ENCODE measurements around the gene WFIKKN2. TPM values are rescaled to one million over a fixed set of nuclear protein-coding genes. Genes with fewer than 3 reads are reported as not detected.

Gene WFIKKN2
- total RNA-seq, 1 donor from 2014 or later: not detected

DNA sequence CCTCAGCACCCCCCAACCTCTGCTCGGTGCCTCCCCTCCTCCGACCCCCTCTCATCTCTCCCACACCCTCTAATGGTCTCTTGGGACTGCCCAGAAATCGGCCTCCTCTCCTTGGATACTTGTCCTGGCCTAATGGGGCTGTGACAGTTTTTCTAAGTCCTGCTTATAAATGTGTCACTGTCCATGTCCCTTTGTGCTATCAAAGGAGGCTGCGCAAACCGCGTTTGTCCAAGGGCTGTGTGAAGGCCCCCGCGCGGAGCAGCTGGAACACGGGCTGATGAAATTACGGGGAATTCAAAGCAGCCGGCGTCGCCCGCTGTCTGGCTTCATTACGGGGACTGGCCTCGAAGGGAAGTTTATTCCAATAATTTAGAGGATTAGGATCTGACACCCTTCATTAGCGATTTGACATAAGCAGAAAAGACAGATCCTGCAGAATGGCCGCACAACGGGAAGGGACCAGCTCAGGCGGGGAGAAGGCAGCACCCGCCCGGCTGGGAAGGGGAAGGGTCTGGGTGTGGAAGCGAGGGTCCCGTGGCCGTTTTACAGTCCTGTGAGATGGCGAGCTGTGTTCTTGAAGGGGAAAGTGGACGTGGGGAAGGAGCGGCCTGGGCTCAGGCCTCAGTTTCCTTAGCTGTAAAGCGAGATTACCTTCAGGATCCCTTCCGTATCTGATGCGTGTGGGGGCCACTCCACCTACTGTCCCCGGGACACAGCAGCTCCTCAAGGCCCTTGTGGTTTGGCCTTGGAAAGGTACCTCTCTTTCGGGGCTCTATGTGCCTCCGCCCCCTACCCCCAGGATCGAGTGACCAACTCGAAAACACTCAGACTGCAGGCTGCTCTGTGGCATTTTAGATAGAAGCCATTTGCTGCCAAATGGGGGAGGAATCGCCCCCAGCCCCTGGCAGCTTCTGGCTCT lies 1.6 kb upstream of the WFIKKN2 start:
- H3K27me3 ChIP-seq (ENCODE audit: control insufficient read depth, insufficient read depth, low read length): peaks cover 25% of the 10 kb centered on the region
- TF ChIP-seq CTCF (IDR thresholded peaks at IDR 0.05; ENCODE audit: insufficient read depth, low read length, poor library complexity, severe bottlenecking): no peak
- no peaks in the 10 kb centered on the region for H3K36me3 ChIP-seq (ENCODE audit: control insufficient read depth, insufficient read depth, low read length)
- no peak for DNase-seq (ENCODE audit: low read depth)
- H3K4me3 ChIP-seq (ENCODE audit: low read depth, low read length): no peak overlapping the region

DNA sequence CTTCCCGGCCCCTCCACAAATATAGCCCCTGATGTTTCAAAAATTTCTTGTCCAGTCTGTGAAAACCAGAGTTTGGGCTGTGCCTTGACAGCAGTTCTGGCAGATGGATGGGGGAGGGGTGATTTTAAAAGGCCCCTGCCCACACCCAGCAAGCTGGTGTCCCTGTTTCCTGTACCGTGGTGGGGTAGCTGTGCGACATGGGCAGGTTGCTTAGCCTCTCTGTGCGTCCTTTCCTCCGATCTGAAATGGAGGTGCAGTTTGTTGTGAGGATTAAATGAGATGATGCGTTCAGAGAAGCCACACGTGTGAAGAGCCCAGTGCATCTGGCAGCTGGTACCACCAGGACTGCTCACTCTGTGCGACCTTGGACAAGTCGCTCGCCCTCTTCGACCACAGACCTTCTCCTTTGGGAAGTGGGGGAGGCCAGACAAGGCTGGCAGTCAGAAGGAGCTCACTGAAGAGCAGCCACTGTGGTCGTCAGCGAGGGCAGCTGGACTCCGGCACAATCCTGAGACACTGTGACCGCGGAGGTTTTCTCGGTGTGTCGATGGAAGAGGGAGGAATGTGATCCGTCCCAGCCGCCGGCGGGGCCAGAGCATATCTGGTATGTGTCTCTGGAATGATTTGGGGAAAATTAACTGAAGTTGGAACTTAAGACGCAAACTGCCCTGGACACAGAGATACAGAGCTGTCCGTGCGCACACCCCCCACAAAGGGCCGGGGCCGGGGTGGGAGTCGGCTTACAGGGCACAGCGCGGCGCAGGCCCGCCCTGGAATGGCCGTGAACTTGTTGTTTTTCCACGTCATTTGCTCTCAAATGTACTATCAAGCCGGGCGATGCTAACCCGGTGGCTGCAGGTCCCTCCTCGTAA lies 721 bp upstream of the WFIKKN2 start:
- Histone ChIP-seq H3K36me3 (ENCODE audit: control insufficient read depth, insufficient read depth, low read length) (no peaks in the 10 kb centered on the region), H3K4me3 (ENCODE audit: low read depth, low read length) (peak overlapping the region; percentile 19), H3K27me3 (ENCODE audit: control insufficient read depth, insufficient read depth, low read length) (peaks cover 25% of the 10 kb centered on the region)
- TF ChIP-seq CTCF (IDR thresholded peaks at IDR 0.05; ENCODE audit: insufficient read depth, low read length, poor library complexity, severe bottlenecking): no peak
- no peak for DNase-seq (ENCODE audit: low read depth)

GRCh38 chr17:50836826-50837225 lies 1.4 kb downstream of the WFIKKN2 start:
- no peak overlapping the region for H3K4me3 ChIP-seq (ENCODE audit: low read depth, low read length)
- no peak for TF ChIP-seq CTCF (IDR thresholded peaks at IDR 0.05; ENCODE audit: insufficient read depth, low read length, poor library complexity, severe bottlenecking)
- DNase-seq (ENCODE audit: low read depth): no peak

DNA sequence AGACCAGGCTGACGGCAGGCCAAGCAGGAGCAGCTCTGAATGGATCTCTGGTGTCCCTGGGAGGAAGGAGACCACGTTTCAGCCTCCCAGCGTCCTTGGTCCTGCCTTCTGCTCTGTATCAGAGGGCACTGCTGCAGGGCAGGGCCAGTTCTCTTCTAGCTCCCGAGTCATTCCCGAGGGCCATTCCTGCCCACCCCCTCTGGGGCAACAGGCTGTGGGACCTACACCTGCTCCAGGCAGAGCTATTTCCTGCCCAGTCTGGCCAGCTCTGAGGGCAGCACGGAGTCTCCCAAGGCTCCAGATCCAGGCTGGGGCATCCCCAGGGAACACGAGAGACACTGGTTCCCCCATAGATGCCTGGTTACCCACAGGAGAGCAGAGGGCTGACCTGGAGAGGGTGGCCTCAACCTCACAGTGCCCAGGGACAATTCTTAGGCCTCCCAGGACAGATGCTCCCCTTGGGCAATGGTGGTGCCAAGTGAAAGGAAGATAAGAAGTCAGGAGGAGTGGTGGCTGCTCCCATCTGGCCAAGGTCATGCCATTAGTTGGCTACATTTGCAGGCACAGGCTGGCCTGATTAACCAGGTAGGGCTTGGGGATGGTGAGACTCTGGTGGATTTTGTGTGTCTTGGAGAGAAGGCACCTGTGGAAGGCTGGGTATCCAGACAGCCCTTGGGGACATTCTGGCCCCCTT lies 2.0 kb downstream of the WFIKKN2 start:
- no peak for TF ChIP-seq CTCF (IDR thresholded peaks at IDR 0.05; ENCODE audit: insufficient read depth, low read length, poor library complexity, severe bottlenecking)
- H3K4me3 ChIP-seq (ENCODE audit: low read depth, low read length): no peak overlapping the region
- H3K36me3 ChIP-seq (ENCODE audit: control insufficient read depth, insufficient read depth, low read length): no peaks in the 10 kb centered on the region
- peaks cover 25% of the 10 kb centered on the region for H3K27me3 ChIP-seq (ENCODE audit: control insufficient read depth, insufficient read depth, low read length)
- DNase-seq (ENCODE audit: low read depth): no peak

More at GRCh38 chr17:50836826-50837225, 1.4 kb downstream of the WFIKKN2 start:
- Histone ChIP-seq H3K36me3 (ENCODE audit: control insufficient read depth, insufficient read depth, low read length) (no peaks in the 10 kb centered on the region), H3K27me3 (ENCODE audit: control insufficient read depth, insufficient read depth, low read length) (peaks cover 25% of the 10 kb centered on the region)

DNA sequence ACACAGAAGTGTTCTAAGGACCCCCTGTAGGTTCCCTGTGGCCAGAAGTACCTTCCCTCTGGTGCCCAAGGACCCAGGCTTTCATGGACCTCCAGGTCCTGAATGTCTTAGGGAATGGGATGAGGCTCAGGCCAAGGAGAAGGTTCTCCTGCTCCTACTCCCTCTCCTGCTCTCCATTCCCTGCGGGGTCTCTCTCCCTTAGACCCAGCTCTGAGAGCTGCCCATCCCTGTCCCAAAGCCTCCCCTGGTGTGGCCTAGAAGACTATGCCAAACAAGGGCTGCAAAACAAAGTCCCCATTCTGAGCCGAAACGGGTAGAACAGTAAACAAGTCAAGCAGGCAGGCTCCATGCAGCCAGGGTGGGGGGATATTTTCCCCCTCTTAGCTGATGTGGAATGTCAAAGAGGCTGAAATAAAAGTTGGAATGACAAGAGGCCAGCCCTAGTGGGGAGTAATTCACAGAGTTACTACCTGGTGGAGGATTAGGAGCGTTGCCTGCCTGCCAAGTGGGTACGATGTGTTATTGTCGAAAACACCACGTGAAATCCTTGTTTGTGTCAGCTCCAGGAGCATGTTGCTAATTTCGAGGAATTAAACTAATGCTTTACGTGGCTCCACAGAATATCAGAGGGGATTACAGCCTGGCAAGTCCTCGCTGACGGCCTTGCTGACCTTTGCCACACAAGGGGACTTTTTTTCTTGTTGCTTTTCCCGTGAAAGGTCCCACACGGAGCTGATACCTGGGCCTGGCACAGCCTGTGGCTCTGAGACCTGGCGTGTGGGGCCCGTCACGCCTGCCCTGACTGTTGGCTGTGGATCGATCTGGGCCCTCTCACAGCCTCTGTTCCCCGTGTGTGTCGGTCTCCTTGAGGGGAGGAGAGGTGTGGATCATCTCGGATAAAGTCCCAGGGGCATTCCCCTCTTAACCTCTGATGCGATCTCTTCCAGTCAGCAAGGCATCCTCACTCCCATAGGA lies 2.9 kb downstream of the WFIKKN2 start:
- H3K36me3 ChIP-seq (ENCODE audit: control insufficient read depth, insufficient read depth, low read length): no peaks in the 10 kb centered on the region
- peaks cover 25% of the 10 kb centered on the region for H3K27me3 ChIP-seq (ENCODE audit: control insufficient read depth, insufficient read depth, low read length)
- no peak for DNase-seq (ENCODE audit: low read depth)
- TF ChIP-seq CTCF (IDR thresholded peaks at IDR 0.05; ENCODE audit: insufficient read depth, low read length, poor library complexity, severe bottlenecking): no peak
- no peak overlapping the region for H3K4me3 ChIP-seq (ENCODE audit: low read depth, low read length)

Data from kidney epithelial cell (primary cell).